Measurements from ENCODE around the gene DNAJC16. TPM values are rescaled to one million over a fixed set of nuclear protein-coding genes. Genes with fewer than 3 reads are reported as not detected.

Gene DNAJC16
- total and polyA plus RNA-seq, 9 of the 15 experiments (the other 6 are each of a cell fraction or from before 2014, with no cell fraction given), result 6.9 to 16.8 (median 12.8) TPM

GRCh38 chr1:15523104-15524020, 3.3 kb upstream of the DNAJC16 start:
- H4K20me1 ChIP-seq (replicated peaks; ENCODE audit: control insufficient read depth, insufficient read depth, low read length), result no peaks in the 10 kb centered on the region
- ChIA-PET POLR2A (interaction anchor here (0.6 to 1.2 kb wide), 4 partner anchors 8 to 1902 kb away, joined by 3 to 4 read pairs (median 4); no protein-coding TSS in a partner anchor), CTCF (ENCODE audit: low intra/inter-chr PET ratio) (interaction anchor here (0.6 kb wide), 1 partner anchor 116 kb away, joined by 3 read pairs; no protein-coding TSS in a partner anchor)
- H3K27me3 ChIP-seq (ENCODE audit: control insufficient read depth in 2 of 2, insufficient read depth in 2 of 2, low read length in 2 of 2), result no peaks in the 10 kb centered on the region
- peak overlapping the region; percentile 91 to 92 for H3K9ac ChIP-seq (ENCODE audit: insufficient read depth in 1 of 2, low read depth in 2 of 2, low read length in 2 of 2)
- peaks cover 15 to 36% of the 10 kb centered on the region in 2 experiments for H3K4me1 ChIP-seq (replicated peaks in 1 of 2; ENCODE audit: control insufficient read depth in 2 of 2, insufficient read depth in 2 of 2, low read length in 2 of 2)
- peak overlapping the region; percentile 93 for H3K4me2 ChIP-seq (ENCODE audit: insufficient read depth, low read length)
- H3K4me3 ChIP-seq, result peak overlapping the region; percentile 83
- intact Hi-C loops (cut with micrococcal nuclease) (loop anchor here (10.0 kb wide), 1 partner anchor 311 kb away; no protein-coding TSS in a partner anchor), in situ Hi-C loops (cut with MboI) (no loop called here)
- peak overlapping the region; percentile 93 for H2AFZ ChIP-seq (ENCODE audit: low read depth, low read length)
- H3K79me2 ChIP-seq (ENCODE audit: control insufficient read depth, insufficient read depth, low read length), result peaks cover 46% of the 10 kb centered on the region
- H3K36me3 ChIP-seq (ENCODE audit: control insufficient read depth, insufficient read depth, low read length), result peaks cover 7% of the 10 kb centered on the region; the same call in 2 of the 3 replicates
- ATAC-seq (no peak), DNase-seq (ENCODE audit: extremely low read depth in 1 of 4, low spot score in 3 of 4) (peak in 1 of 4 experiments; percentile 27), FAIRE-seq (no peak)
- H3K9me3 ChIP-seq (replicated peaks; ENCODE audit: control insufficient read depth, insufficient read depth, low read depth, low read length), result no peaks in the 10 kb centered on the region
- WGBS (ENCODE audit: insufficient coverage, low coverage, missing lambda C conversion rate), result 19% methylated on average over 18 of the region's 18 CpGs
- peak overlapping the region; percentile 88 for H3K27ac ChIP-seq (ENCODE audit: extremely low read depth, low read depth, low read length)
- no peaks in the 10 kb centered on the region for H3K9me1 ChIP-seq (ENCODE audit: control insufficient read depth, insufficient read depth, low read length)
- TSS peak; percentile 77 for BruUV-seq (replicated peaks)
- TF ChIP-seq, protein P1, sequence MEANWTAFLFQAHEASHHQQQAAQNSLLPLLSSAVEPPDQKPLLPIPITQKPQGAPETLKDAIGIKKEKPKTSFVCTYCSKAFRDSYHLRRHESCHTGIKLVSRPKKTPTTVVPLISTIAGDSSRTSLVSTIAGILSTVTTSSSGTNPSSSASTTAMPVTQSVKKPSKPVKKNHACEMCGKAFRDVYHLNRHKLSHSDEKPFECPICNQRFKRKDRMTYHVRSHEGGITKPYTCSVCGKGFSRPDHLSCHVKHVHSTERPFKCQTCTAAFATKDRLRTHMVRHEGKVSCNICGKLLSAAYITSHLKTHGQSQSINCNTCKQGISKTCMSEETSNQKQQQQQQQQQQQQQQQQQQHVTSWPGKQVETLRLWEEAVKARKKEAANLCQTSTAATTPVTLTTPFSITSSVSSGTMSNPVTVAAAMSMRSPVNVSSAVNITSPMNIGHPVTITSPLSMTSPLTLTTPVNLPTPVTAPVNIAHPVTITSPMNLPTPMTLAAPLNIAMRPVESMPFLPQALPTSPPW (CRISPR knock-in tag; IDR thresholded peaks at IDR 0.05), result no peak
- no peak for TF ChIP-seq TEAD2 (tag; IDR thresholded peaks at IDR 0.05)
- 0 out of 4 replicates have a peak, but pooled peaks of 1 of the 2 experiments have one; percentile 21 for TF ChIP-seq NRF1 (conservative IDR thresholded peaks at IDR 0.05 in 1 of 2, IDR thresholded peaks at IDR 0.05 in 1 of 2)
- TF ChIP-seq, protein P2, sequence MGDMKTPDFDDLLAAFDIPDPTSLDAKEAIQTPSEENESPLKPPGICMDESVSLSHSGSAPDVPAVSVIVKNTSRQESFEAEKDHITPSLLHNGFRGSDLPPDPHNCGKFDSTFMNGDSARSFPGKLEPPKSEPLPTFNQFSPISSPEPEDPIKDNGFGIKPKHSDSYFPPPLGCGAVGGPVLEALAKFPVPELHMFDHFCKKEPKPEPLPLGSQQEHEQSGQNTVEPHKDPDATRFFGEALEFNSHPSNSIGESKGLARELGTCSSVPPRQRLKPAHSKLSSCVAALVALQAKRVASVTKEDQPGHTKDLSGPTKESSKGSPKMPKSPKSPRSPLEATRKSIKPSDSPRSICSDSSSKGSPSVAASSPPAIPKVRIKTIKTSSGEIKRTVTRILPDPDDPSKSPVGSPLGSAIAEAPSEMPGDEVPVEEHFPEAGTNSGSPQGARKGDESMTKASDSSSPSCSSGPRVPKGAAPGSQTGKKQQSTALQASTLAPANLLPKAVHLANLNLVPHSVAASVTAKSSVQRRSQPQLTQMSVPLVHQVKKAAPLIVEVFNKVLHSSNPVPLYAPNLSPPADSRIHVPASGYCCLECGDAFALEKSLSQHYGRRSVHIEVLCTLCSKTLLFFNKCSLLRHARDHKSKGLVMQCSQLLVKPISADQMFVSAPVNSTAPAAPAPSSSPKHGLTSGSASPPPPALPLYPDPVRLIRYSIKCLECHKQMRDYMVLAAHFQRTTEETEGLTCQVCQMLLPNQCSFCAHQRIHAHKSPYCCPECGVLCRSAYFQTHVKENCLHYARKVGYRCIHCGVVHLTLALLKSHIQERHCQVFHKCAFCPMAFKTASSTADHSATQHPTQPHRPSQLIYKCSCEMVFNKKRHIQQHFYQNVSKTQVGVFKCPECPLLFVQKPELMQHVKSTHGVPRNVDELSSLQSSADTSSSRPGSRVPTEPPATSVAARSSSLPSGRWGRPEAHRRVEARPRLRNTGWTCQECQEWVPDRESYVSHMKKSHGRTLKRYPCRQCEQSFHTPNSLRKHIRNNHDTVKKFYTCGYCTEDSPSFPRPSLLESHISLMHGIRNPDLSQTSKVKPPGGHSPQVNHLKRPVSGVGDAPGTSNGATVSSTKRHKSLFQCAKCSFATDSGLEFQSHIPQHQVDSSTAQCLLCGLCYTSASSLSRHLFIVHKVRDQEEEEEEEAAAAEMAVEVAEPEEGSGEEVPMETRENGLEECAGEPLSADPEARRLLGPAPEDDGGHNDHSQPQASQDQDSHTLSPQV (IDR thresholded peaks at IDR 0.05), result 0 out of 2 replicates have a peak, but pooled peaks have one; percentile 17
- 0 out of 2 replicates have a peak, but pooled peaks have one; percentile 4 for TF ChIP-seq HDAC2 (IDR thresholded peaks at IDR 0.05)
- peak; percentile 29; the same call in 1 of the 2 replicates for TF ChIP-seq EP400 (IDR thresholded peaks at IDR 0.05)
- TF ChIP-seq, protein P3, sequence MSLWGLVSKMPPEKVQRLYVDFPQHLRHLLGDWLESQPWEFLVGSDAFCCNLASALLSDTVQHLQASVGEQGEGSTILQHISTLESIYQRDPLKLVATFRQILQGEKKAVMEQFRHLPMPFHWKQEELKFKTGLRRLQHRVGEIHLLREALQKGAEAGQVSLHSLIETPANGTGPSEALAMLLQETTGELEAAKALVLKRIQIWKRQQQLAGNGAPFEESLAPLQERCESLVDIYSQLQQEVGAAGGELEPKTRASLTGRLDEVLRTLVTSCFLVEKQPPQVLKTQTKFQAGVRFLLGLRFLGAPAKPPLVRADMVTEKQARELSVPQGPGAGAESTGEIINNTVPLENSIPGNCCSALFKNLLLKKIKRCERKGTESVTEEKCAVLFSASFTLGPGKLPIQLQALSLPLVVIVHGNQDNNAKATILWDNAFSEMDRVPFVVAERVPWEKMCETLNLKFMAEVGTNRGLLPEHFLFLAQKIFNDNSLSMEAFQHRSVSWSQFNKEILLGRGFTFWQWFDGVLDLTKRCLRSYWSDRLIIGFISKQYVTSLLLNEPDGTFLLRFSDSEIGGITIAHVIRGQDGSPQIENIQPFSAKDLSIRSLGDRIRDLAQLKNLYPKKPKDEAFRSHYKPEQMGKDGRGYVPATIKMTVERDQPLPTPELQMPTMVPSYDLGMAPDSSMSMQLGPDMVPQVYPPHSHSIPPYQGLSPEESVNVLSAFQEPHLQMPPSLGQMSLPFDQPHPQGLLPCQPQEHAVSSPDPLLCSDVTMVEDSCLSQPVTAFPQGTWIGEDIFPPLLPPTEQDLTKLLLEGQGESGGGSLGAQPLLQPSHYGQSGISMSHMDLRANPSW (CRISPR knock-in tag; IDR thresholded peaks at IDR 0.05), result peak; percentile 88; the same call in 1 of the 2 replicates
- TF ChIP-seq ZNF316 (IDR thresholded peaks at IDR 0.05), result peak; percentile 96
- TF ChIP-seq, protein P4, sequence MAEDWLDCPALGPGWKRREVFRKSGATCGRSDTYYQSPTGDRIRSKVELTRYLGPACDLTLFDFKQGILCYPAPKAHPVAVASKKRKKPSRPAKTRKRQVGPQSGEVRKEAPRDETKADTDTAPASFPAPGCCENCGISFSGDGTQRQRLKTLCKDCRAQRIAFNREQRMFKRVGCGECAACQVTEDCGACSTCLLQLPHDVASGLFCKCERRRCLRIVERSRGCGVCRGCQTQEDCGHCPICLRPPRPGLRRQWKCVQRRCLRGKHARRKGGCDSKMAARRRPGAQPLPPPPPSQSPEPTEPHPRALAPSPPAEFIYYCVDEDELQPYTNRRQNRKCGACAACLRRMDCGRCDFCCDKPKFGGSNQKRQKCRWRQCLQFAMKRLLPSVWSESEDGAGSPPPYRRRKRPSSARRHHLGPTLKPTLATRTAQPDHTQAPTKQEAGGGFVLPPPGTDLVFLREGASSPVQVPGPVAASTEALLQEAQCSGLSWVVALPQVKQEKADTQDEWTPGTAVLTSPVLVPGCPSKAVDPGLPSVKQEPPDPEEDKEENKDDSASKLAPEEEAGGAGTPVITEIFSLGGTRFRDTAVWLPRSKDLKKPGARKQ (CRISPR knock-in tag; IDR thresholded peaks at IDR 0.05), result 0 out of 2 replicates have a peak, but pooled peaks have one; percentile 13

All from K562 (cell line).